Measurements from ENCODE around the gene PLEKHG3.
A peak's percentile ranks its signal among the peaks of the same experiment; 100 is the strongest.

Gene PLEKHG3

GRCh38 chr14:64775081-64775777 lies 71.0 kb downstream of the PLEKHG3 start:
- Histone ChIP-seq H2AK5ac (ENCODE audit: low read length, severe bottlenecking) (no peak overlapping the region), H3K4me3 (ENCODE audit: insufficient read depth in 1 of 2, low read depth in 1 of 2, low read length in 2 of 2) (no peak overlapping the region), H4K91ac (ENCODE audit: low read length) (no peak overlapping the region), H3K18ac (ENCODE audit: low read depth in 1 of 2, low read length in 2 of 2) (no peak overlapping the region), H4K8ac (ENCODE audit: low read length) (no peak overlapping the region), H3K36me3 (ENCODE audit: control insufficient read depth in 1 of 2, insufficient read depth in 2 of 2, low read depth in 1 of 2, low read length in 2 of 2) (peaks cover 0 to 6% of the 10 kb centered on the region in 2 experiments), H3K27ac (ENCODE audit: low read length, poor library complexity, severe bottlenecking) (no peak overlapping the region), H3K4me2 (ENCODE audit: low read length, poor library complexity, severe bottlenecking) (no peak overlapping the region), H2BK15ac (ENCODE audit: low read depth, poor library complexity, severe bottlenecking) (peak overlapping the region; percentile 8), H3K23ac (ENCODE audit: low read length in 2 of 2) (no peak overlapping the region), H2BK12ac (ENCODE audit: low read length in 2 of 2) (no peak overlapping the region), H2BK120ac (ENCODE audit: low read depth, low read length) (no peak overlapping the region), H3K9ac (ENCODE audit: low read length) (no peak overlapping the region), H3K4me1 (ENCODE audit: control insufficient read depth, insufficient read depth, low read depth, low read length) (no peaks in the 10 kb centered on the region), H3K79me1 (replicated peaks; ENCODE audit: low read length, poor library complexity, severe bottlenecking) (no peaks in the 10 kb centered on the region), H2BK5ac (ENCODE audit: low read depth, low read length, poor library complexity, severe bottlenecking) (no peak overlapping the region), H3K27me3 (ENCODE audit: control insufficient read depth in 1 of 2, insufficient read depth in 1 of 2, low read length in 2 of 2) (peaks cover 0 to 49% of the 10 kb centered on the region in 2 experiments), H2AFZ (ENCODE audit: low read depth, low read length) (no peak overlapping the region), H3K4ac (ENCODE audit: low read depth in 1 of 2, low read length in 2 of 2) (no peak overlapping the region), H3K14ac (ENCODE audit: low read length in 2 of 2) (no peak overlapping the region), H3K9me3 (ENCODE audit: control insufficient read depth, low read length) (no peaks in the 10 kb centered on the region)
- WGBS, result 92% methylated on average over 25 of the region's 25 CpGs
- no peak for DNase-seq

GRCh38 chr14:64777461-64777860 lies 73.2 kb downstream of the PLEKHG3 start:
- Histone ChIP-seq H3K4ac (ENCODE audit: low read depth in 1 of 2, low read length in 2 of 2) (no peak overlapping the region), H3K4me1 (ENCODE audit: control insufficient read depth, insufficient read depth, low read depth, low read length) (no peaks in the 10 kb centered on the region), H3K9ac (ENCODE audit: low read length) (no peak overlapping the region), H2BK120ac (ENCODE audit: low read depth, low read length) (no peak overlapping the region), H3K36me3 (ENCODE audit: control insufficient read depth in 1 of 2, insufficient read depth in 2 of 2, low read depth in 1 of 2, low read length in 2 of 2) (peaks cover 0 to 4% of the 10 kb centered on the region in 2 experiments), H2BK5ac (ENCODE audit: low read depth, low read length, poor library complexity, severe bottlenecking) (no peak overlapping the region), H2BK15ac (ENCODE audit: low read depth, poor library complexity, severe bottlenecking) (no peak overlapping the region), H3K4me2 (ENCODE audit: low read length, poor library complexity, severe bottlenecking) (no peak overlapping the region), H4K91ac (ENCODE audit: low read length) (no peak overlapping the region), H2AK5ac (ENCODE audit: low read length, severe bottlenecking) (no peak overlapping the region), H3K4me3 (ENCODE audit: insufficient read depth in 1 of 2, low read depth in 1 of 2, low read length in 2 of 2) (no peak overlapping the region), H2BK12ac (ENCODE audit: low read length in 2 of 2) (no peak overlapping the region), H3K79me1 (replicated peaks; ENCODE audit: low read length, poor library complexity, severe bottlenecking) (no peaks in the 10 kb centered on the region), H3K9me3 (ENCODE audit: control insufficient read depth, low read length) (no peaks in the 10 kb centered on the region), H3K27ac (ENCODE audit: low read length, poor library complexity, severe bottlenecking) (no peak overlapping the region), H2AFZ (ENCODE audit: low read depth, low read length) (no peak overlapping the region), H3K18ac (ENCODE audit: low read depth in 1 of 2, low read length in 2 of 2) (no peak overlapping the region), H3K23ac (ENCODE audit: low read length in 2 of 2) (no peak overlapping the region), H3K27me3 (ENCODE audit: control insufficient read depth in 1 of 2, insufficient read depth in 1 of 2, low read length in 2 of 2) (peaks cover 0 to 33% of the 10 kb centered on the region in 2 experiments), H4K8ac (ENCODE audit: low read length) (no peak overlapping the region), H3K14ac (ENCODE audit: low read length in 2 of 2) (no peak overlapping the region)
- no peak for DNase-seq
- 90% methylated on average over 3 of the region's 3 CpGs for WGBS

GRCh38 chr14:64778104-64778754 lies 74.0 kb downstream of the PLEKHG3 start:
- no peak overlapping the region for H3K9ac ChIP-seq (ENCODE audit: low read length)
- H3K27me3 ChIP-seq (ENCODE audit: control insufficient read depth in 1 of 2, insufficient read depth in 1 of 2, low read length in 2 of 2), result peaks cover 0 to 26% of the 10 kb centered on the region in 2 experiments
- H3K14ac ChIP-seq (ENCODE audit: low read length in 2 of 2), result no peak overlapping the region
- no peak overlapping the region for H3K4me3 ChIP-seq (ENCODE audit: insufficient read depth in 1 of 2, low read depth in 1 of 2, low read length in 2 of 2)
- H3K18ac ChIP-seq (ENCODE audit: low read depth in 1 of 2, low read length in 2 of 2), result peak overlapping the region in 1 of 2 experiments; percentile 37
- no peak overlapping the region for H3K4ac ChIP-seq (ENCODE audit: low read depth in 1 of 2, low read length in 2 of 2)
- WGBS, result 91% methylated on average over 6 of the region's 7 CpGs
- H3K4me2 ChIP-seq (ENCODE audit: low read length, poor library complexity, severe bottlenecking), result no peak overlapping the region
- no peak overlapping the region for H2BK120ac ChIP-seq (ENCODE audit: low read depth, low read length)
- H3K23ac ChIP-seq (ENCODE audit: low read length in 2 of 2), result no peak overlapping the region
- H4K8ac ChIP-seq (ENCODE audit: low read length), result no peak overlapping the region
- no peak overlapping the region for H3K27ac ChIP-seq (ENCODE audit: low read length, poor library complexity, severe bottlenecking)
- no peak overlapping the region for H2BK12ac ChIP-seq (ENCODE audit: low read length in 2 of 2)
- no peak overlapping the region for H2AK5ac ChIP-seq (ENCODE audit: low read length, severe bottlenecking)
- H3K79me1 ChIP-seq (replicated peaks; ENCODE audit: low read length, poor library complexity, severe bottlenecking), result no peaks in the 10 kb centered on the region
- no peak overlapping the region for H2BK5ac ChIP-seq (ENCODE audit: low read depth, low read length, poor library complexity, severe bottlenecking)
- no peak for DNase-seq
- H2BK15ac ChIP-seq (ENCODE audit: low read depth, poor library complexity, severe bottlenecking), result no peak overlapping the region
- no peaks in the 10 kb centered on the region for H3K9me3 ChIP-seq (ENCODE audit: control insufficient read depth, low read length)
- no peaks in the 10 kb centered on the region for H3K36me3 ChIP-seq (ENCODE audit: control insufficient read depth in 1 of 2, insufficient read depth in 2 of 2, low read depth in 1 of 2, low read length in 2 of 2)
- no peak overlapping the region for H2AFZ ChIP-seq (ENCODE audit: low read depth, low read length)
- no peak overlapping the region for H4K91ac ChIP-seq (ENCODE audit: low read length)
- no peaks in the 10 kb centered on the region for H3K4me1 ChIP-seq (ENCODE audit: control insufficient read depth, insufficient read depth, low read depth, low read length)

GRCh38 chr14:64779472-64779871 lies 75.2 kb downstream of the PLEKHG3 start:
- peaks cover 0 to 28% of the 10 kb centered on the region in 2 experiments for H3K27me3 ChIP-seq (ENCODE audit: control insufficient read depth in 1 of 2, insufficient read depth in 1 of 2, low read length in 2 of 2)

More at GRCh38 chr14:64779472-64779871, 75.2 kb downstream of the PLEKHG3 start:
- Histone ChIP-seq H3K9ac (ENCODE audit: low read length) (no peak overlapping the region), H3K9me3 (ENCODE audit: control insufficient read depth, low read length) (no peaks in the 10 kb centered on the region), H3K4me2 (ENCODE audit: low read length, poor library complexity, severe bottlenecking) (no peak overlapping the region), H3K4me1 (ENCODE audit: control insufficient read depth, insufficient read depth, low read depth, low read length) (no peaks in the 10 kb centered on the region), H3K4me3 (ENCODE audit: insufficient read depth in 1 of 2, low read depth in 1 of 2, low read length in 2 of 2) (no peak overlapping the region), H3K4ac (ENCODE audit: low read depth in 1 of 2, low read length in 2 of 2) (no peak overlapping the region), H3K14ac (ENCODE audit: low read length in 2 of 2) (no peak overlapping the region), H2BK15ac (ENCODE audit: low read depth, poor library complexity, severe bottlenecking) (no peak overlapping the region), H3K36me3 (ENCODE audit: control insufficient read depth in 1 of 2, insufficient read depth in 2 of 2, low read depth in 1 of 2, low read length in 2 of 2) (no peaks in the 10 kb centered on the region), H3K27ac (ENCODE audit: low read length, poor library complexity, severe bottlenecking) (no peak overlapping the region), H3K79me1 (replicated peaks; ENCODE audit: low read length, poor library complexity, severe bottlenecking) (no peaks in the 10 kb centered on the region), H2AK5ac (ENCODE audit: low read length, severe bottlenecking) (no peak overlapping the region), H2BK5ac (ENCODE audit: low read depth, low read length, poor library complexity, severe bottlenecking) (no peak overlapping the region), H2AFZ (ENCODE audit: low read depth, low read length) (no peak overlapping the region), H4K8ac (ENCODE audit: low read length) (no peak overlapping the region), H3K23ac (ENCODE audit: low read length in 2 of 2) (no peak overlapping the region), H2BK120ac (ENCODE audit: low read depth, low read length) (no peak overlapping the region), H3K18ac (ENCODE audit: low read depth in 1 of 2, low read length in 2 of 2) (no peak overlapping the region), H4K91ac (ENCODE audit: low read length) (no peak overlapping the region), H2BK12ac (ENCODE audit: low read length in 2 of 2) (no peak overlapping the region)
- DNase-seq, result no peak
- WGBS, result 94% methylated on average over 7 of the region's 7 CpGs
